GM13977 (cell line): Measurements from ENCODE around the gene CMAS.

Experiments used
- DNase-seq: peaks from one replicate; pipeline ENCODE4 v3.0.0; 2012; ENCODE audit warnings: low spot score
- CTCF ChIP-seq: IDR thresholded peaks from 2 replicates; pipeline ENCODE4 v1.5.1; 2012; ENCODE audit warnings: mild to moderate bottlenecking, control low read depth; ENCODE audit not compliant: insufficient read depth; ENCODE audit errors: extremely low read depth, missing control alignments
- in situ Hi-C: fragments of 300-500 bp; cut with MboI; formaldehyde crosslinking; loops from one replicate; pipeline ENCODE4 v1.12.0; 2022; ENCODE audit warnings: low sequenced_read_pairs, low pct_unique_long_range_greater_than_20kb, mixed read lengths, inconsistent platforms; ENCODE audit not compliant: unreplicated experiment

The CMAS gene

GRCh38 chr12:22101749-22102243 is 55.8 kb downstream of the CMAS start:
- TF ChIP-seq CTCF = no peak
- in situ Hi-C loops = no loop called here
- DNase-seq = no peak

DNA sequence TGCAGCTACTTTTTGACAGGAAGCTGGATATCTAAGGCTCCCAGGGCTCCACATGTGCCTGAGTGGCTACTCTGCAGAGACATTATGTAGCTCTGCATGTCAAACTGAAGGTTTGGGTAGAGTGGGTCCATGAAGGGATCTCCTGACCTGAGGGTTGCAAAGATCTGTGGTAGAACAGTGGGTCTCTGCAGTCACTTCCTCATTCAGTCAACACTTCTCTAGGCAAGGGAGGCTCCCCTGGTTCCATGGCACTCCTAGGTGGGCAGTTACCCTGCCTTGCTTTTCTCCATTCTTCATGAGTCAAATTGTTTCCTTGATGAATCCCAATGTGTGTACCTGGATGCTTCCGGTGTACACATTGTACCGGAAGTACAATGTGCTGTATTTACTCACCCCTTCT is 57.4 kb downstream of the CMAS start:
- TF ChIP-seq CTCF = no peak
- DNase-seq = no peak
- in situ Hi-C loops = no loop called here

DNA sequence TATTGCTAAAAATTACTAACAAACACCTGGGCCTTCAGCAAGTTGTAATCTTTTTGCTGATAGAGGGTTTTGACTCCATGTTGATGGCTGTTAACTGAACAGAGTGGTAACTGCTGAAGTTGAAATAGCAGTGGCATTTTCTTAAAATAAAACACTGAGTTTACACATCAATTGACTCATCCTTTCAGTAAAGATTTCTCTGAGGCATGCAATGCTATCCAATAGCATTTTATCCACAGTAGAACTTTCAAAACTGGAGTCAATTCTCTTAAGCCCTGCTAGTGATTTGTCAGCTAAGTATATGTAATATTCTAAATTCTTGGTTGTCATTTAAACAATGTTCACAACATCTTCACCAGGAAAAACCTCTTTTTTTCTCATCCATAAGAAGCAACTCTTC is 59.5 kb downstream of the CMAS start:
- in situ Hi-C loops = no loop called here
- no peak for TF ChIP-seq CTCF
- DNase-seq = no peak

- no peak for TF ChIP-seq CTCF
- no peak for DNase-seq
- in situ Hi-C loops = no loop called here
Observed at GRCh38 chr12:22110176-22110575, 64.2 kb downstream of the CMAS start.
